Keratinocyte (primary cell): ENCODE results near the gene DAPK2. TPM values are rescaled to one million over a fixed set of nuclear protein-coding genes. Genes with fewer than 3 reads are reported as not detected.

Experiments
- DNase-seq: peaks from one replicate; pipeline ENCODE4 v3.0.0-alpha.2; 2011; ENCODE audit warnings: low read depth, missing footprints, low spot score
- FAIRE-seq: peaks from 2 replicates; lab custom pipeline; 2011; peaks lifted over from hg19 to GRCh38; lab: Jason Lieb, UNC
- H2AFZ ChIP-seq: 2 replicates; pipeline ENCODE4 v1.6.0; 2012; ENCODE audit warnings: low read length, control low read depth, inconsistent platforms; ENCODE audit not compliant: control insufficient read depth
- H3K27ac ChIP-seq: 2 replicates; pipeline ENCODE4 v1.5.1; 2011; ENCODE audit warnings: low read length; ENCODE audit not compliant: control insufficient read depth, insufficient read depth
- H3K27me3 ChIP-seq: 3 replicates; pipeline ENCODE4 v1.6.0; 2011; ENCODE audit warnings: low read length; ENCODE audit not compliant: control insufficient read depth, insufficient read depth; ENCODE audit errors: extremely low read depth
- H3K36me3 ChIP-seq, 2 experiments: 2 replicates in 1 of 2; 3 replicates in 1 of 2; pipeline ENCODE4 v1.5.1; 2011; ENCODE audit warnings: low read length in 2 of 2, mild to moderate bottlenecking in 1 of 2; ENCODE audit not compliant: control insufficient read depth in 2 of 2, insufficient read depth in 2 of 2; ENCODE audit errors: extremely low read depth in 1 of 2
- H3K4me1 ChIP-seq: 3 replicates; pipeline ENCODE4 v1.5.1; 2011; ENCODE audit warnings: low read length; ENCODE audit not compliant: control insufficient read depth, insufficient read depth; ENCODE audit errors: extremely low read depth
- H3K4me2 ChIP-seq: 3 replicates; pipeline ENCODE4 v1.6.0; 2011; ENCODE audit warnings: low read depth, low read length; ENCODE audit not compliant: control insufficient read depth, insufficient read depth; ENCODE audit errors: extremely low read depth
- H3K4me3 ChIP-seq, 3 experiments: fragments of 200-600 bp in 1 of 3; sonication (generic) in 1 of 3; 2 replicates in 2 of 3; 3 replicates in 1 of 3; pipeline ENCODE4 v1.5.1; 2011 to 2016; ENCODE audit warnings: low read length in 3 of 3, mild to moderate bottlenecking in 3 of 3, control low read depth in 2 of 3, inconsistent platforms in 1 of 3, low read depth in 1 of 3, mixed read lengths in 1 of 3, mixed run types in 1 of 3, moderate library complexity in 1 of 3; ENCODE audit not compliant: control insufficient read depth in 2 of 3, insufficient read depth in 2 of 3; ENCODE audit errors: extremely low read depth in 1 of 3
- H3K79me2 ChIP-seq: 2 replicates; pipeline ENCODE4 v1.6.0; 2012; ENCODE audit warnings: low read length; ENCODE audit not compliant: control insufficient read depth, insufficient read depth
- H3K9ac ChIP-seq: 3 replicates; pipeline ENCODE4 v1.6.0; 2011; ENCODE audit warnings: low read length; ENCODE audit not compliant: control insufficient read depth, insufficient read depth; ENCODE audit errors: extremely low read depth
- H3K9me1 ChIP-seq: 3 replicates; pipeline ENCODE4 v1.6.0; 2011; ENCODE audit warnings: low read length; ENCODE audit not compliant: control insufficient read depth, insufficient read depth; ENCODE audit errors: extremely low read depth
- H3K9me3 ChIP-seq: 2 replicates; pipeline ENCODE4 v1.5.1; 2012; ENCODE audit warnings: low read depth, low read length; ENCODE audit not compliant: control insufficient read depth
- H4K20me1 ChIP-seq: 3 replicates; pipeline ENCODE4 v1.6.0; 2011; ENCODE audit warnings: low read length; ENCODE audit not compliant: control insufficient read depth, insufficient read depth; ENCODE audit errors: extremely low read depth
- CTCF ChIP-seq, 3 experiments: IDR thresholded peaks in 1 of 3; conservative IDR thresholded peaks in 1 of 3; optimal IDR thresholded peaks in 1 of 3; 2 replicates in 2 of 3; 3 replicates in 1 of 3; pipeline versions ENCODE3 to v1.5.1; 2011; ENCODE audit warnings: low read length in 3 of 3, mild to moderate bottlenecking in 3 of 3, moderate library complexity in 2 of 3, control low read depth in 1 of 3, inconsistent platforms in 1 of 3; ENCODE audit not compliant: insufficient read depth in 2 of 3; ENCODE audit errors: extremely low read depth in 1 of 3
- EZH2 ChIP-seq: IDR thresholded peaks from one replicate; pipeline ENCODE4 v1.6.1; 2012; ENCODE audit warnings: inconsistent platforms, mild to moderate bottlenecking, low read length, moderate library complexity
- dilution Hi-C: fragments of 300-500 bp; cut with MboI; formaldehyde crosslinking; loops from one replicate; pipeline ENCODE4 v1.7.0; 2020; ENCODE audit warnings: low sequenced_read_pairs; ENCODE audit not compliant: extremely low pct_ligation_motif_present
- polyA plus RNA-seq, 5 experiments: library from polyadenylated mRNA; depleted of rRNA in 3 of 5; stranded (reverse) in 3 of 5; stranded (forward) in 1 of 5; unstranded in 1 of 5; fragments of >200 nt; gene quantifications; 1 replicate in 1 of 5; 2 replicates in 3 of 5; 3 replicates in 1 of 5; pipeline versions ENCODE4 v1.2.1 to v1.2.3, GENCODE V29; 2011 to 2012; ENCODE audit warnings: missing spikeins in 2 of 5, low read depth in 1 of 5, low replicate concordance in 1 of 5

DAPK2 gene
- polyA plus RNA-seq, 1 donor (not counting 4 experiments of a cell fraction or from before 2014, with no cell fraction given), result 1.4 TPM

GRCh38 chr15:64014995-64015394 is 31.3 kb downstream of the DAPK2 start:
- Histone ChIP-seq H2AFZ (no peak overlapping the region), H3K4me1 (peaks cover 58% of the 10 kb centered on the region), H3K27me3 (peaks cover 3% of the 10 kb centered on the region), H3K9me3 (no peaks in the 10 kb centered on the region), H3K36me3 (no peaks in the 10 kb centered on the region), H3K27ac (no peak overlapping the region), H3K4me2 (no peak overlapping the region), H3K9me1 (peaks cover 6% of the 10 kb centered on the region), H3K4me3 (no peak overlapping the region), H3K9ac (no peak overlapping the region), H3K79me2 (no peaks in the 10 kb centered on the region), H4K20me1 (no peaks in the 10 kb centered on the region)
- dilution Hi-C loops, result no loop called here
- DNase-seq, result no peak
- TF ChIP-seq CTCF (optimal IDR thresholded peaks at IDR 0.05 in 1 of 3, IDR thresholded peaks at IDR 0.05 in 1 of 3, conservative IDR thresholded peaks at IDR 0.05 in 1 of 3; ENCODE audit: extremely low read depth in 1 of 3, insufficient read depth in 2 of 3, low read length in 3 of 3) (no peak), EZH2 (no peak)
- FAIRE-seq, result no peak

GRCh38 chr15:64013179-64014062 is 32.9 kb downstream of the DAPK2 start:
- H3K4me1 ChIP-seq, result peaks cover 65% of the 10 kb centered on the region
- DNase-seq, result no peak
- no peak overlapping the region for H3K4me3 ChIP-seq
- H3K9ac ChIP-seq, result no peak overlapping the region
- H3K9me1 ChIP-seq, result peaks cover 6% of the 10 kb centered on the region
- peaks cover 3% of the 10 kb centered on the region for H3K27me3 ChIP-seq
- H2AFZ ChIP-seq, result no peak overlapping the region
- TF ChIP-seq CTCF (optimal IDR thresholded peaks at IDR 0.05 in 1 of 3, IDR thresholded peaks at IDR 0.05 in 1 of 3, conservative IDR thresholded peaks at IDR 0.05 in 1 of 3; ENCODE audit: extremely low read depth in 1 of 3, insufficient read depth in 2 of 3, low read length in 3 of 3) (no peak), EZH2 (no peak)
- no peaks in the 10 kb centered on the region for H3K79me2 ChIP-seq
- peak overlapping the region; percentile 52 for H3K4me2 ChIP-seq
- no peaks in the 10 kb centered on the region for H3K36me3 ChIP-seq
- peak; percentile 29 for FAIRE-seq
- H4K20me1 ChIP-seq, result no peaks in the 10 kb centered on the region
- dilution Hi-C loops, result no loop called here
- no peaks in the 10 kb centered on the region for H3K9me3 ChIP-seq
- peak overlapping the region; percentile 28 for H3K27ac ChIP-seq
